Uterus (tissue), 4 donors: ENCODE data around the gene CKAP4. TPM values are rescaled to one million over a fixed set of nuclear protein-coding genes. Genes with fewer than 3 reads are reported as not detected.

Experiments
- DNase-seq, 2 donors: peaks; one replicate each; pipeline ENCODE4 v3.0.0-alpha.2; 2019 to 2020
- H3K27ac ChIP-seq, 2 donors: fragments of 200-600 bp; sonication (generic); 1 replicate in 1 of 2; 2 replicates in 1 of 2; pipeline ENCODE4 v1.5.1; 2016 to 2018
- H3K27me3 ChIP-seq, 2 donors: fragments of 200-600 bp; sonication (generic); one replicate each; pipeline ENCODE4 v1.5.1; 2018 to 2019; ENCODE audit warnings: control low read depth in 1 of 2
- H3K36me3 ChIP-seq, 2 donors: fragments of 200-600 bp; sonication (generic); one replicate each; pipeline ENCODE4 v1.5.1; 2019; ENCODE audit warnings: control low read depth in 1 of 2
- H3K4me1 ChIP-seq, 2 donors: fragments of 200-600 bp; sonication (generic); one replicate each; pipeline ENCODE4 v1.5.1; 2018 to 2019; ENCODE audit warnings: control low read depth in 1 of 2
- H3K4me3 ChIP-seq, 2 donors: fragments of 200-600 bp; sonication (generic); 1 replicate in 1 of 2; 2 replicates in 1 of 2; pipeline ENCODE4 v1.5.1; 2018 to 2019; ENCODE audit warnings: mild to moderate bottlenecking in 1 of 2
- H3K9me3 ChIP-seq, 2 donors: fragments of 200-600 bp; sonication (generic); one replicate each; pipeline ENCODE4 v1.5.1; 2019; ENCODE audit warnings: control low read depth in 1 of 2
- CTCF ChIP-seq, 4 experiments: fragments of 200-600 bp in 2 of 4; fragments of 450-650 bp in 2 of 4; sonication (generic) in 2 of 4; IDR thresholded peaks; one replicate each; pipeline ENCODE4 v1.5.1; 2016 to 2019; ENCODE audit warnings: antibody characterized with exemption in 4 of 4, mild to moderate bottlenecking in 2 of 4, moderate library complexity in 1 of 4
- POLR2A ChIP-seq, 2 donors: fragments of 450-650 bp; IDR thresholded peaks; one replicate each; pipeline ENCODE4 v1.6.1; 2016; ENCODE audit warnings: antibody characterized with exemption in 2 of 2, mild to moderate bottlenecking in 1 of 2, moderate library complexity in 1 of 2
- intact Hi-C: fragments of 100-400 bp; cut with DNase I; formaldehyde crosslinking; loops from one replicate; pipeline ENCODE4 v1.15.1; 2023; ENCODE audit warnings: low total_unique reads
- total RNA-seq, 4 donors: library from RNA; depleted of rRNA in 3 of 4; stranded (reverse); fragments of >200 nt in 3 of 4; gene quantifications; one replicate each; pipeline versions ENCODE4 v1.1.0 to v1.2.4, GENCODE V29; 2014 to 2023
- donor health status: DM: yes; HTN: yes; CAD: no.

The CKAP4 gene
- total RNA-seq, 4 donors from 2014 or later, result 15.6 to 106 (median 40.8) TPM

DNA sequence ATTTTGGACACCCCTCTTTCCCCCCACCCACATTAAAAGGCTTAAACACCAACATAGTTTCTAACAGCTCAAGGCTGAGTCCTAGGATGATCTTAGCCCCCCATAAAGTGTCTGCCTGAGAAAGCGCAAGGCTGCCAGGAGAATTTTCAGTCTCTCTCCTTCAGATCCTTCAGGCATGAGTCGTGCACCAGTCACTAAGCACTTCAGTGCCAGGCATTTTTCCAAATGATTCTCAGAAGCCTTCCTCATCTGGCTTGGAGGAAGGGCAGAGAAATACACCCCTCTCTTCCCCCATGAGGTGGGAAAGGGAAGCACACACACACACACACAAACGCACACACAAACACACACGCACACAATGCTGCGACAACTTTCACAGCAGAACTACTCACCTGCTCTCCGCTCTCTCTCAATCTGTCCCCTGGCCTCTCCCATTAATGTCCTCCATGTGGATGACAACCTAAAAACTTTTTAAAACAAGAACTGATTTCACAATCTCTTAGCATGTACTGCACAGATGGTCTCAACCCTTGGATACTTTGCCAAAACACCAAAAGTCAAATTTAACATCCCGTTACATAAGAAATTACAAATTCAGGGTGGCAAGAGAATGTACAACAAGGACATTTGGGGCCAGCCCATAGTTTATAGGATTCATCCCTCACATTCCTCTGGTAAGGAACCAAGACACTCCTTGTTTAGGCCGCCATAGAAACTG lies 49.8 kb downstream of the CKAP4 start:
- Histone ChIP-seq H3K36me3 (no peaks in the 10 kb centered on the region), H3K27ac (peak overlapping the region; percentile 28 to 29)

DNA sequence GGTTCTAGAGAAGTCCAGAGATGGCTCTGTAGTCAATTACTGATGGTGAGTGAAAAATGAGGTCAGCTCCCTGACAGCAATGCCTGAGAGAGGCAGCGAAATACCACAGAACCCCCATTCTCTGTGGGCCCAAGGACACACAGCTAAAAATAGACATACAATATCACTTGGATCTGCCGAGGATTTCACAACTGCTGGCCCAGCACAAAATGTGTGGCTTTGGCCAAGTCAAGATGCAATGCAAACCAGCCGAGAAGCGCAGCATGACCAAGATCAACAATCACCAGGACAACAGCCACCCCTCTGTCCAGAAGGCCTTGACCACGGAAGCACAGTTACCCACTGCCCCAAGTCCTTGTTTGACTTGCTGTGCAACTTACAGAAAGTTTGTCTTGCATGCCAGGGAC lies 52.2 kb downstream of the CKAP4 start:
- TF ChIP-seq POLR2A (IDR thresholded peaks at IDR 0.05), result no peak
- no peak for TF ChIP-seq CTCF (IDR thresholded peaks at IDR 0.05)
- intact Hi-C loops, result no loop called here
- Histone ChIP-seq H3K27ac (peak overlapping the region; percentile 50 to 62), H3K9me3 (no peaks in the 10 kb centered on the region), H3K4me1 (peaks cover 0 to 8% of the 10 kb centered on the region in 2 donors), H3K27me3 (no peaks in the 10 kb centered on the region), H3K36me3 (no peaks in the 10 kb centered on the region), H3K4me3 (no peak overlapping the region)
- DNase-seq, result peak; percentile 81 to 82

More for the DNA sequence above, 49.8 kb downstream of the CKAP4 start:
- Histone ChIP-seq H3K27me3 (no peaks in the 10 kb centered on the region), H3K9me3 (no peaks in the 10 kb centered on the region), H3K4me3 (no peak overlapping the region), H3K4me1 (peaks cover 0 to 8% of the 10 kb centered on the region in 2 donors)
- DNase-seq, result no peak
- no peak for TF ChIP-seq CTCF (IDR thresholded peaks at IDR 0.05)
- TF ChIP-seq POLR2A (IDR thresholded peaks at IDR 0.05), result no peak
- intact Hi-C loops, result no loop called here

- peaks cover 0 to 8% of the 10 kb centered on the region in 2 donors for H3K4me1 ChIP-seq
- H3K27ac ChIP-seq, result peak overlapping the region; percentile 2 to 62
- DNase-seq, result no peak
- intact Hi-C loops, result no loop called here
- H3K9me3 ChIP-seq, result no peaks in the 10 kb centered on the region
- no peaks in the 10 kb centered on the region for H3K27me3 ChIP-seq
- no peak overlapping the region for H3K4me3 ChIP-seq
- TF ChIP-seq POLR2A (IDR thresholded peaks at IDR 0.05) (no peak), CTCF (IDR thresholded peaks at IDR 0.05) (no peak)
- H3K36me3 ChIP-seq, result no peaks in the 10 kb centered on the region
Observed at GRCh38 chr12:106194351-106194750, 53.5 kb downstream of the CKAP4 start.

DNA sequence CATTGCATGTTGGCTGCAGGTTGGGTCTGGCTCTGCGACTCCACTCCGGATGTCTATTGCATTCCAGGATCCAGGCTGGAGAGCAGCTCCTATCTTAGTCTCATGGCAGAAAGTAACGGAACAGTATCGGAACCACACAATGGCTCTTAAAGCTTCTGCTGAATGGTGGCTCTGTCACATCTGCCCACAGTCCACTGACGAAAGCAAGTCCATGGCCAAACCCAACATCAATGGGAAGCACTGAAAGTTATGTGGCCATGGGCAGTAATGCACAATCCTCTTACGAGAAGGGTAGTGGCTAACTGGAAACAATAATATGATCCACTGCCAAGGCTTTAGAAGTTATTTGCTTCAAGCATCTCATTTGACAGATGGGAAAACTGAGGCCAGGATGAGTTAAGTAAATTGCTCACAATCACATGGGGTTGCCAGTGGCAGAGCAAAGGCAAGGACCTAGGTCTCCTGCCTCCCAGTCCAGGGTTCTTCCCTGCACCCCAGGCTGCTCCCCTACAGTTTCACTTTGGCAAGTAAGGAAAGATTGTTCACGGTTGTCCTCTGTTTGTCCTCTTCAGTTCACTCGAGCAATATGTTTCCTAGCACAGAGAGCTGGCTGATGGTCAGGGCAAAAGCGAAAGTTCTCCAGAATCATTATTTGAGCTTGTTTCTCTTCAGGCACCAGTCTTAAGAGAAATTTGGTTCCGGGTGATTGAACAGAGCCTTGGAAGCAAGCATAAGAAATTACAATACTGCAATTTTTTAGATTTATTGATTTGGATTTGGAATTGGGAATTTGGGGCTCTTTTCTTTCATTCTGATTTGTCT lies 54.2 kb downstream of the CKAP4 start:
- TF ChIP-seq POLR2A (IDR thresholded peaks at IDR 0.05) (no peak), CTCF (IDR thresholded peaks at IDR 0.05) (no peak)
- no peak for DNase-seq
- Histone ChIP-seq H3K36me3 (no peaks in the 10 kb centered on the region), H3K27ac (peak overlapping the region in 1 of 2 donors; percentile 9), H3K4me1 (peaks cover 0 to 8% of the 10 kb centered on the region in 2 donors), H3K4me3 (no peak overlapping the region), H3K9me3 (no peaks in the 10 kb centered on the region), H3K27me3 (no peaks in the 10 kb centered on the region)
- intact Hi-C loops, result no loop called here
